CD14-positive monocyte (primary cell): ENCODE results near the gene TMEM61. TPM values are rescaled to one million over a fixed set of nuclear protein-coding genes. Genes with fewer than 3 reads are reported as not detected.
A peak's percentile ranks its signal among the peaks of the same experiment; 100 is the strongest.
"Not testable (repeated sequence)": the region's sequence is repeated elsewhere in the genome, so short reads cannot be mapped to it uniquely, and the experiment has no call there.

Source experiments
- DNase-seq, 3 donors: peaks; one replicate each; pipeline ENCODE4 v3.0.0-alpha.2; 2011 to 2022
- H2AFZ ChIP-seq: 2 replicates; pipeline ENCODE4 v1.6.0; 2012; ENCODE audit warnings: mild to moderate bottlenecking, low read depth, low read length, inconsistent platforms; ENCODE audit not compliant: insufficient read depth, poor library complexity, severe bottlenecking
- H3K27ac ChIP-seq, 2 donors: 1 replicate in 1 of 2; 2 replicates in 1 of 2; pipeline ENCODE4 v1.5.1; 2012 to 2013; ENCODE audit warnings: low read length in 2 of 2, control low read depth in 1 of 2, inconsistent platforms in 1 of 2, low read depth in 1 of 2, mild to moderate bottlenecking in 1 of 2
- H3K27me3 ChIP-seq, 2 donors: one replicate each; pipeline versions ENCODE4 v1.6.0 to v1.6.1; 2011 to 2013; ENCODE audit warnings: low read length in 2 of 2; ENCODE audit not compliant: control insufficient read depth in 2 of 2, insufficient read depth in 2 of 2
- H3K36me3 ChIP-seq, 2 donors: replicated peaks in 1 of 2; 1 replicate in 1 of 2; 2 replicates in 1 of 2; pipeline versions ENCODE4 v1.5.1 to v1.6.1; 2012 to 2013; ENCODE audit warnings: low read length in 2 of 2, control low read depth in 1 of 2, inconsistent platforms in 1 of 2, mild to moderate bottlenecking in 1 of 2; ENCODE audit not compliant: insufficient read depth in 2 of 2, control insufficient read depth in 1 of 2
- H3K4me1 ChIP-seq, 2 donors: 1 replicate in 1 of 2; 2 replicates in 1 of 2; pipeline versions ENCODE4 v1.5.1 to v1.6.1; 2012 to 2013; ENCODE audit warnings: low read length in 2 of 2, control low read depth in 1 of 2, inconsistent platforms in 1 of 2, mild to moderate bottlenecking in 1 of 2, moderate library complexity in 1 of 2; ENCODE audit not compliant: insufficient read depth in 2 of 2, control insufficient read depth in 1 of 2
- H3K4me2 ChIP-seq: replicated peaks from 2 replicates; pipeline ENCODE3; 2012; ENCODE audit warnings: low read length, moderate library complexity, mild to moderate bottlenecking; ENCODE audit not compliant: poor library complexity, severe bottlenecking; ENCODE audit errors: extremely low read depth
- H3K4me3 ChIP-seq, 3 experiments: fragments of 200-600 bp in 1 of 3; sonication (generic) in 1 of 3; replicated peaks in 1 of 3; 1 replicate in 2 of 3; 2 replicates in 1 of 3; pipeline ENCODE4 v1.5.1; 2011 to 2013; ENCODE audit warnings: low read length in 3 of 3, mild to moderate bottlenecking in 3 of 3, control low read depth in 2 of 3, low read depth in 2 of 3, inconsistent platforms in 1 of 3, moderate library complexity in 1 of 3
- H3K79me2 ChIP-seq: 2 replicates; pipeline ENCODE4 v1.6.0; 2012; ENCODE audit warnings: mild to moderate bottlenecking, control low read depth, inconsistent platforms, low read length, moderate library complexity; ENCODE audit not compliant: insufficient read depth
- H3K9ac ChIP-seq: 2 replicates; pipeline ENCODE4 v1.6.0; 2017; ENCODE audit warnings: low read length, mild to moderate bottlenecking; ENCODE audit not compliant: insufficient read depth, poor library complexity, severe bottlenecking
- H3K9me3 ChIP-seq, 2 donors: replicated peaks in 1 of 2; 1 replicate in 1 of 2; 2 replicates in 1 of 2; pipeline versions ENCODE4 v1.5.1 to v1.6.1; 2012 to 2013; ENCODE audit warnings: low read length in 2 of 2, control low read depth in 1 of 2; ENCODE audit not compliant: control insufficient read depth in 1 of 2, insufficient read depth in 1 of 2
- H4K20me1 ChIP-seq: 2 replicates; pipeline ENCODE4 v1.6.0; 2012; ENCODE audit warnings: mild to moderate bottlenecking, low read length, control low read depth, moderate library complexity; ENCODE audit not compliant: insufficient read depth
- H3K27ac Mint-ChIP-seq, 7 donors: one replicate each; pipeline ENCODE4 v1.8.0; 2020; ENCODE audit warnings: mild to moderate bottlenecking in 7 of 7, mixed read lengths in 7 of 7, moderate library complexity in 6 of 7, inconsistent platforms in 2 of 7
- H3K27me3 Mint-ChIP-seq, 3 donors: one replicate each; pipeline ENCODE4 v1.8.0; 2021 to 2022; ENCODE audit warnings: low read depth in 3 of 3, mild to moderate bottlenecking in 3 of 3, mixed read lengths in 3 of 3, moderate library complexity in 3 of 3, inconsistent platforms in 1 of 3
- H3K36me3 Mint-ChIP-seq, 2 donors: one replicate each; pipeline ENCODE4 v1.8.0; 2020; ENCODE audit warnings: mixed read lengths in 2 of 2, inconsistent platforms in 1 of 2, mild to moderate bottlenecking in 1 of 2
- H3K4me1 Mint-ChIP-seq: one replicate; pipeline ENCODE4 v1.8.0; 2020; ENCODE audit warnings: mild to moderate bottlenecking, mixed read lengths
- H3K4me3 Mint-ChIP-seq, 2 donors: one replicate each; pipeline ENCODE4 v1.8.0; 2020; ENCODE audit warnings: mild to moderate bottlenecking in 2 of 2, mixed read lengths in 2 of 2, moderate library complexity in 1 of 2
- H3K9me3 Mint-ChIP-seq, 7 donors: one replicate each; pipeline ENCODE4 v1.8.0; 2020 to 2022; ENCODE audit warnings: mixed read lengths in 7 of 7, mild to moderate bottlenecking in 6 of 7, moderate library complexity in 6 of 7, inconsistent platforms in 2 of 7
- WGBS: methylation state at CpG from one replicate; pipeline ENCODE4 v1.1.5; 2013; ENCODE audit warnings: missing lambda C conversion rate; ENCODE audit not compliant: insufficient coverage; 5-methylcytosine and 5-hydroxymethylcytosine counted together
- intact Hi-C, 2 donors: fragments of 100-400 bp; cut with micrococcal nuclease; formaldehyde crosslinking; loops; one replicate each; pipeline versions ENCODE4 v1.15.0 to v1.15.1; 2023
- polyA plus RNA-seq, 3 donors: library from polyadenylated mRNA; depleted of rRNA in 1 of 3; unstranded in 2 of 3; stranded (reverse) in 1 of 3; fragments of 300-500 nt in 2 of 3; fragments of >200 nt in 1 of 3; fragmentation: Illumina TruSeq in 2 of 3; gene quantifications; 1 replicate in 2 of 3; 2 replicates in 1 of 3; pipeline ENCODE4 v1.2.3, GENCODE V29; 2012 to 2021
- TF ChIP-seq, protein P1 (sequence below): fragments of 200-600 bp; IDR thresholded peaks from one replicate; pipeline ENCODE4 v1.8.0; 2022; ENCODE audit warnings: antibody characterized with exemption, mild to moderate bottlenecking

The TMEM61 gene
- polyA plus RNA-seq, 3 donors: not detected

DNA sequence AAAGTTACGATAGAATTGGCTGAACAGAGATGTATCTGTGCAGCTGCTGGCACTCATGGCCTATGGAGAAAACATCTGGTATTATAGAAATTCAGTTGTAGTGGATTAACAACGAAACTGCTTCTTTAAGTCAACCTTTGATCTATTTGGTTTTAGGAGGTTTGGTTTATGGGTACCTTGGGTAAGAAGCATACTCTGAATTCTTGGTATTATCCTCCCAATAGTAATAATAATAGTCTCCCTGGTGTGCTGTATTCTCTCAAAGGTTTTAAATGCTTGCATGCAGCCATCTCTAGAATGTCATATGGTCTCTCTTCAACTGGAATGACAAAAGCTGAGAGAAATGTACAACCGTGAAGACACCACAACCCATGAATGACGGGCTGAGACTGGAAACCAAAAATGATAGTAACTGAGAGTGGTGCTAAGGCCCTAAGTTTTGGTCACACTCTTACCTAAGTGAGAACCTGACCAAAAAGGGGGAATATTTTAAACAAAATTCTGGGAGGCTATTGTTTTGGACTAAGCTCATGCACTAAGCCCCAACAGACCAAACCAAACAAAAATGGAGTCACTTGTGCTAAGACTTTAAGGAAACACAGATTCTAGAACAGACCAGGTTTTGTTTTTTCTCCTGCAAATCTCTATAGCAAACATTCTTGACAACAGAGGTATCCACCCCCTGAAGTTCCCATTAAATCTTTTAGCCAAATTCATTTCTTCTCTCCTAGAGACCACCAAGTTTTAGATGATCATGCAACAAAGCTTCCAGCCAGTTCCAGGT, 17.6 kb upstream of the TMEM61 start:
- H3K27ac Mint-ChIP-seq: no peak overlapping the region
- Histone ChIP-seq H3K4me1 (peaks cover 31 to 32% of the 10 kb centered on the region in 2 donors), H3K9ac (no peak overlapping the region), H3K27ac (no peak overlapping the region), H2AFZ (no peak overlapping the region), H3K36me3 (no peaks in the 10 kb centered on the region), H3K4me3 (no peak overlapping the region), H3K9me3 (peaks cover 7 to 9% of the 10 kb centered on the region in 2 donors), H3K27me3 (no peaks in the 10 kb centered on the region), H3K79me2 (no peaks in the 10 kb centered on the region), H3K4me2 (no peak overlapping the region), H4K20me1 (no peaks in the 10 kb centered on the region)
- H3K36me3 Mint-ChIP-seq: no peaks in the 10 kb centered on the region
- no peak overlapping the region for H3K4me3 Mint-ChIP-seq
- intact Hi-C loops: no loop called here
- H3K27me3 Mint-ChIP-seq: peaks cover 0 to 5% (median 0%) of the 10 kb centered on the region in 3 donors
- TF ChIP-seq, protein P1, sequence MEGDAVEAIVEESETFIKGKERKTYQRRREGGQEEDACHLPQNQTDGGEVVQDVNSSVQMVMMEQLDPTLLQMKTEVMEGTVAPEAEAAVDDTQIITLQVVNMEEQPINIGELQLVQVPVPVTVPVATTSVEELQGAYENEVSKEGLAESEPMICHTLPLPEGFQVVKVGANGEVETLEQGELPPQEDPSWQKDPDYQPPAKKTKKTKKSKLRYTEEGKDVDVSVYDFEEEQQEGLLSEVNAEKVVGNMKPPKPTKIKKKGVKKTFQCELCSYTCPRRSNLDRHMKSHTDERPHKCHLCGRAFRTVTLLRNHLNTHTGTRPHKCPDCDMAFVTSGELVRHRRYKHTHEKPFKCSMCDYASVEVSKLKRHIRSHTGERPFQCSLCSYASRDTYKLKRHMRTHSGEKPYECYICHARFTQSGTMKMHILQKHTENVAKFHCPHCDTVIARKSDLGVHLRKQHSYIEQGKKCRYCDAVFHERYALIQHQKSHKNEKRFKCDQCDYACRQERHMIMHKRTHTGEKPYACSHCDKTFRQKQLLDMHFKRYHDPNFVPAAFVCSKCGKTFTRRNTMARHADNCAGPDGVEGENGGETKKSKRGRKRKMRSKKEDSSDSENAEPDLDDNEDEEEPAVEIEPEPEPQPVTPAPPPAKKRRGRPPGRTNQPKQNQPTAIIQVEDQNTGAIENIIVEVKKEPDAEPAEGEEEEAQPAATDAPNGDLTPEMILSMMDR: no peak
- H3K4me1 Mint-ChIP-seq: peaks cover 34% of the 10 kb centered on the region
- no peak for DNase-seq
- WGBS: no CpG with 5 or more reads among the region's 4 CpGs
- H3K9me3 Mint-ChIP-seq: peaks cover 3 to 13% (median 10%) of the 10 kb centered on the region in 7 donors

DNA sequence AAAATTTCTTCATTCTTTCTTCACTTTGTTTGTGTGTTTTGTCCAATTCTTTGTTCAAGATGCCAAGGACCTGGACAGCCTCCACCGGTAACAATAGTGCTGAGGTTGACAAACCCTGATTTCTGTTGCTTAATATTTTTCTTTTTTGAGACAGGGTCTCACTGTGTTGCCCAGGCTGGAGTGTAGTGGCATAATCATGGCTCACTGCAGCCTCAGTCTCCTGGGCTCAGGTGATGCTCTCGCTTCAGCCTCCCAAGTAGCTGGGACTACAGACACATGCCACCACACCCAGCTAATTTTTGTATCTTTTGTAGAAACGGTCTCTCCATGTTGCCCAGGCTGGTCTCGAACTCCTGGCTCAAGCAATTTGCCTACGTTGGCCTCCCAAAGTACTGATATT, 16.6 kb upstream of the TMEM61 start:
- H3K27ac Mint-ChIP-seq: peak overlapping the region in 1 of 7 donors; percentile 80
- DNase-seq, H3K36me3 Mint-ChIP-seq, H3K9me3 ChIP-seq, H3K4me3 ChIP-seq, H3K36me3 ChIP-seq, H3K4me2 ChIP-seq, H3K4me3 Mint-ChIP-seq, H3K27me3 Mint-ChIP-seq, H3K27me3 ChIP-seq, intact Hi-C loops, H3K79me2 ChIP-seq, H4K20me1 ChIP-seq, H3K9me3 Mint-ChIP-seq, H3K27ac ChIP-seq, H2AFZ ChIP-seq, H3K9ac ChIP-seq: not testable (repeated sequence)
- 92% methylated on average over 4 of the region's 5 CpGs for WGBS
- peaks cover 36% of the 10 kb centered on the region for H3K4me1 Mint-ChIP-seq
- H3K4me1 ChIP-seq: peaks cover 31 to 35% of the 10 kb centered on the region in 2 donors
